AG04449 (cell line): ENCODE results near the gene SLC30A2.

ENCODE experiments used
- CTCF ChIA-PET: fragments of 350-600 bp; formaldehyde crosslinking; extraction: SDS; loops from one replicate; lab custom pipeline; 2021; ENCODE audit warnings: antibody characterized with exemption; lab: Yijun Ruan, JAX
- POLR2A ChIA-PET: fragments of 400-600, 350-600 bp; formaldehyde crosslinking; extraction: SDS; loops from one replicate; lab custom pipeline; 2020; ENCODE audit warnings: antibody characterized with exemption, inconsistent platforms; lab: Yijun Ruan, JAX
- DNase-seq: peaks from one replicate; pipeline ENCODE4 v3.0.0-alpha.2; 2010; ENCODE audit warnings: low read depth, low spot score
- H3K4me3 ChIP-seq: 2 replicates; pipeline ENCODE4 v1.5.1; 2011; ENCODE audit warnings: low read depth, mild to moderate bottlenecking, control low read depth, low read length
- TF ChIP-seq, protein P1 (sequence below): IDR thresholded peaks from one replicate; pipeline ENCODE4 v1.5.1; 2011; ENCODE audit warnings: mild to moderate bottlenecking, moderate library complexity, low read length, control low read depth, inconsistent platforms; ENCODE audit not compliant: insufficient read depth; ENCODE audit errors: missing control alignments

The SLC30A2 gene

DNA sequence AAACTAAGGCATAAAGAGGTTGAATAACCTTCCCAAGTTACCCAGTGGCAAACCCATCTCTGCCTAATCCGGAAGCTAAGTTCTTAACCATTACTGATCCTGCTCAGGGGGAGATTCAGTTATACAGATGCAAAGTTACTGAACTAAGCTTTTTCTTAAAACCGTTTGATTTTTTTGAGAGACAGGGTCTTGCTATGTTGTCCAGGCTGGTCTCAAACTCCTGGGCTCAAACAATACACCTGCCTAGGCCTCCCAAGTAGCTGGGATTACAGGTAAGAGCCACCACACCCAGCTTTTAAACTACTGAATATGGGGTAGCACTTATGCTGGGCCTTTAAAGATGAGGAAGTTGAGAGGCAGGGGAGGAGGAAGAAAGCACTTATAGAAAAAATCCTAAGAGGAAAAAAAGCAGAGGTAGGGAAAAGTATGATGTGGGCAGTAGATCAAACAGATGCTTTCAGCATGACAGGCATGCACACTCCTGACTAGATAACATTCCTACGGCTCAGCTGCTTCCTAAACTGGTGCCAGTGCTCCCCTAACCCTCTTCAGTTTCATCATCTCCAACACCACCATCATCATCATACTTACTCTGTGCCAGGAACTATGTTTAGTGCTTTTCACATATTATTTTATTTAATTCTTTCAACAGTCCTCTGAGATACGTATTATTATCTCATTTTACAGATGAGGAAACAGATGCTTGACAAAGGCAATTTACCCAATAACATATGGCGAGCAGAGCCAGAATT is 53.8 kb downstream of the SLC30A2 start:
- POLR2A ChIA-PET = no interaction called here
- no peak for DNase-seq
- CTCF ChIA-PET = interaction anchor here (1.3 kb wide), 1 partner anchor 96 kb away, joined by 16 read pairs; no protein-coding TSS in a partner anchor
- TF ChIP-seq, protein P1, sequence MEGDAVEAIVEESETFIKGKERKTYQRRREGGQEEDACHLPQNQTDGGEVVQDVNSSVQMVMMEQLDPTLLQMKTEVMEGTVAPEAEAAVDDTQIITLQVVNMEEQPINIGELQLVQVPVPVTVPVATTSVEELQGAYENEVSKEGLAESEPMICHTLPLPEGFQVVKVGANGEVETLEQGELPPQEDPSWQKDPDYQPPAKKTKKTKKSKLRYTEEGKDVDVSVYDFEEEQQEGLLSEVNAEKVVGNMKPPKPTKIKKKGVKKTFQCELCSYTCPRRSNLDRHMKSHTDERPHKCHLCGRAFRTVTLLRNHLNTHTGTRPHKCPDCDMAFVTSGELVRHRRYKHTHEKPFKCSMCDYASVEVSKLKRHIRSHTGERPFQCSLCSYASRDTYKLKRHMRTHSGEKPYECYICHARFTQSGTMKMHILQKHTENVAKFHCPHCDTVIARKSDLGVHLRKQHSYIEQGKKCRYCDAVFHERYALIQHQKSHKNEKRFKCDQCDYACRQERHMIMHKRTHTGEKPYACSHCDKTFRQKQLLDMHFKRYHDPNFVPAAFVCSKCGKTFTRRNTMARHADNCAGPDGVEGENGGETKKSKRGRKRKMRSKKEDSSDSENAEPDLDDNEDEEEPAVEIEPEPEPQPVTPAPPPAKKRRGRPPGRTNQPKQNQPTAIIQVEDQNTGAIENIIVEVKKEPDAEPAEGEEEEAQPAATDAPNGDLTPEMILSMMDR = no peak
- no peak overlapping the region for H3K4me3 ChIP-seq

DNA sequence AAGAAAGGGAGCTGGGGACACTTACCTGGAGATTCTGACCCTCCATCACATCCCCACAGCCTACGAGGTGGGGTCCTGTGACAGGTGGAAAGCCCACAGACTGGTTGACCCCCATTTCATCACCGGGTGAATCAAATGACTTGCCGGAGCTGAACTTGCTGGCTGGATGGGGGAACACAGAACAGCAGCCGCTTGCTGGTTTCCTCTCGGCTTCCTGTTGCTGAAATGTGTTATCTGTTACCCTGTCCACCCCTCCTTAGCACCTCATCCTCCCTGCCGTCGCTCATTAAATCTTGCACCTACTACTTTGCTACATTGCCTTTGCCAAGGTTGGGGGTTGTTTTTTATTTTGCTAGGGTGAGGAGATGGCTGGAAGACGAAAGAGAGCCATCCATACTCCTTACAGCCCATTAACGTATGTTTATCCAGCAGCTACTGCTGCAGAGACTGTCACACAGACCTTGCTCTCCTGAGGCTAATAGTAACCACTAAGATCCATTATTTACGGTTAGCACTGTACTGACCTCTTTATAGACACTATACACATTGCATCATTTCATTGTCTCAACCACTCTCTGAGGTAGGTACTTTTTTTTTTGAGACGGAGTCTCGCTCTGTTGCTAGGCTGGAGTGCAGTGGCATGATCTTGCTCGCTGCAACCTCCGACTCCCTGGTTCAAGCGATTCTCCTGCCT is 55.1 kb downstream of the SLC30A2 start:
- ChIA-PET CTCF (interaction anchor here (0.8 to 1.3 kb wide), 4 partner anchors 8 to 95 kb away, joined by 3 to 16 read pairs (median 4); no protein-coding TSS in a partner anchor), POLR2A (no interaction called here)
- TF ChIP-seq, protein P1 = no peak
- no peak for DNase-seq
- H3K4me3 ChIP-seq = no peak overlapping the region

DNA sequence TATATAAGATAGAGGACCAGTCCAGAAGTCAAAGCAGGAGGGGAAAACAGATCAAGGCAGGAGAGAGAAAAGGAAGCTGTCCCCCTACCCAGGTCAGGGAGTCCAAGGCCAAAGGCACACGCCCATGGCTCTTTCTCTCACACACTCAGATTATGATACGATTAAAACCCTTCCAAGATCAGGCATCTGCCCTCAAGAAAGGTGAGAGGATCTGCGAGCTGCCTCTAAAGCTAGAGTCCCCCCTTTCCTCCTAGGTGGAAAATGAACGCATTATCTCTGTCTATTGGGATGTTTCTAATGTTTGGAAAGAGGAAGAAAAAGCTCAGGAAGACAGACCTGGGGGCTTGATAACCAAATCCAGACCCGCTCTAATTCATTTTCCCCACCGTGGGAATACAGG is 55.7 kb downstream of the SLC30A2 start:
- no peak overlapping the region for H3K4me3 ChIP-seq
- DNase-seq = no peak
- ChIA-PET CTCF (interaction anchor here (0.8 to 2.3 kb wide), 5 partner anchors 8 to 19 kb away, joined by 3 to 11 read pairs (median 3); partner anchors contain the start of gene PAFAH2), POLR2A (no interaction called here)
- TF ChIP-seq, protein P1 = no peak

DNA sequence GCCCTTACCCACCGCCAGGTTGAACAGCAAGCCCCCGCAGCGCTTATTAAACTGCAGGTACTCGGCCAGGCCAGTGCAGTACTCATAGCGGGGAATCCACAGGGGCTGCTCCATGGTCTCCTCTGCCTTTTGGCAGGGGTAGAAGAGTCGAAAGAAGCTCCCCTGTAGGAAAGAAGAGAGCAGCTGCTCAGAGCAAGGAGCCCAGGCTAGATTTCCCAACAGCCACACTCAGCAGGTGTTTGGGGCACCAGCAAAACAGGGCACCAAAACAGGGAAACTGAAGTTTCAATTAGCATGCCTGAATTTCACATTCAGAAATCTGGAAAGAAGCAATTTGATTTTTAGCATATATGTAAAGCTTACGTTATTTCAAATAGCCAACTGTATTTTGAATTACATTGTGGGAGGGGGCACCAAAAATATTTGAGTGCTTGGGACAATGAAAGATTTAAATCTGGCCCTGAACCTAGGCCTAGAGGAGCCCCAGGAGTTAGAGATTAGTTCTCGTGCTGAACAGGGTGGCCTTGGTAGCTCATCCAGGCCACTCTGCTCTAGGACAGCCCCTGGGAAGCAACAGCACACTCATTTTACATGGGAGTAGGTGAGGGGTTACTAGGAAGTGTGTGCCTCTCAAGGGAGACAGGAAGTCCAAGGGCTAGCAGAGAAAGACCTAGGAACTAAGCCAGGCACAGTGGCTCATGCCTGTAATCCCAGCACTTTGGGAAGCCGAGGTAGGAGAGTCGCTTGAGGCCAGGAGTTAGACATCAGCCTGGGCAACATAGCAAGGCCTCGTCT is 56.3 kb downstream of the SLC30A2 start:
- H3K4me3 ChIP-seq = no peak overlapping the region
- DNase-seq = no peak
- POLR2A ChIA-PET = interaction anchor here (0.8 kb wide), 1 partner anchor 30 kb away, joined by 4 read pairs; no protein-coding TSS in a partner anchor
- TF ChIP-seq, protein P1 = no peak
- CTCF ChIA-PET = interaction anchor here (1.3 to 2.3 kb wide), 3 partner anchors 8 to 10 kb away, joined by 3 to 11 read pairs (median 5); partner anchors contain the start of gene PAFAH2

DNA sequence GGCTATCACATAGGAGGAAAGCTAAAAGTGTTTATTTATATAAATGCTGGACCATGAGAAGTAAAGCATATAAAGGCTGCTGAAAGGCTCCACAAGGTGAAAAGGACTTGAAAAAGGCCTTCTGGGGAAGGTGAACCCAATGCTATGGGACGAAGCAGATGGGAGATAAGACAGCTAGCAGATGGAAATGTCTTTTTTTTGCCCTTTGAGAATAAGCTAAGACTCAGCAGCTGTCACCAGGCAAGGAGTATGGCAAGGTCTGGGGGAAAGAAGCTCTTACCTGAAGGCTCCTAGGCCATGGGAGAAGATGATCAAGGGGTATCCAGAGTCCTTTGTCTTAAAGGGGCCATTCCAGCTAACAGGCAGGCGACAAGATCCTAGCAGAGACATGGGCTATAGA is 58.0 kb downstream of the SLC30A2 start:
- no peak for DNase-seq

More for the DNA sequence above, 58.0 kb downstream of the SLC30A2 start:
- H3K4me3 ChIP-seq = no peak overlapping the region
- CTCF ChIA-PET = interaction anchor here (1.1 to 2.3 kb wide), 3 partner anchors 10 to 112 kb away, joined by 3 to 11 read pairs (median 10); partner anchors contain the start of genes PAFAH2 and PAQR7
- POLR2A ChIA-PET = no interaction called here
- TF ChIP-seq, protein P1 = no peak
